ENCODE measurements around the gene GRIK4.

GRCh38 chr11:120525261-120526171 is 14.0 kb downstream of the GRIK4 start:
- TF ChIP-seq POLR2AphosphoS5 (IDR thresholded peaks at IDR 0.05; ENCODE audit: low read depth, low read length) (no peak), POLR2A (IDR thresholded peaks at IDR 0.05; ENCODE audit: low read depth, low read length) (no peak)

Data from GM12892 (cell line).